ENCODE measurements around the gene RBMX.
"Not testable (repeated sequence)": the region's sequence is repeated elsewhere in the genome, so short reads cannot be mapped to it uniquely, and the experiment has no call there.

RBMX gene

DNA sequence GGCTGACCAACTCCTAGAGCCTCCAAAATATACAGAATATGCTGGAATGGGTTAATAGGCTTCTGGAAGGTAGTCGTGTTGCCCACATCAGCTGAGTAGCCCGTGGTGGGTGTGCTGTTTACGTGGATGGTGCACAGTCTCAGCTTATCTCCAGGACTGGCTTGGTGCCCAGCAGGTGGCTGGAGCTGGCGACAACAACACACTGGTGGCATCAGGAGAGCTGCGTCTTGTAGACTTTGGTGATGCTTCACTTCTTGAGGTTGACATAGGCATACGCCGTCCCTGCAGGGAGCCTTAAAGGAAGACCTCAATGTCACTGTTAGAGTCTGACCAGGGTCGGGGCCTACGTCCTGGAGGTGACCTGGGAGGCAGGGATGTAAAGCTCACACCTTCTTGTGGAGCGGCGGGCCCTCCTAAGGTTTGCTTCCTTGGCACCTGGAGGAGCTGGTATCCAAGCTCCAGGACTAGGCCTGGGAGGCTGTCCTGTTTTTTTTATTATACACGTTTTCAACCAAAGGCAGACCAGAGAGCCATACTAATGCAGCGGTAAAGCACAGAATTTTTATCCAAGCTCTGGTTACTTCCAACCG, 26.5 kb upstream of the RBMX start:
- Histone ChIP-seq H3K9me3 (ENCODE audit: control insufficient read depth, insufficient read depth, low read depth, low read length) (no peaks in the 10 kb centered on the region), H3K27ac (ENCODE audit: extremely low read depth, low read depth, low read length) (no peak overlapping the region), H3K36me3 (ENCODE audit: control insufficient read depth in 2 of 2, insufficient read depth in 1 of 2, low read length in 2 of 2) (no peaks in the 10 kb centered on the region), H3K4me1 (ENCODE audit: control insufficient read depth, insufficient read depth, low read length) (no peaks in the 10 kb centered on the region), H3K4me3 (ENCODE audit: low read depth, low read length) (no peak overlapping the region)
- TF ChIP-seq ZBTB20 (tag by site-specific recombination; IDR thresholded peaks at IDR 0.05) (0 out of 2 replicates have a peak, but pooled peaks have one; percentile 8), ZNF350 (tag by site-specific recombination; IDR thresholded peaks at IDR 0.05) (no peak)
- ChIA-PET POLR2A (interaction anchor here (0.6 to 1.1 kb wide), 2 partner anchors 27 to 41 kb away, joined by 3 to 10 read pairs; partner anchors contain the start of gene RBMX), CTCF (interaction anchor here (0.5 to 0.7 kb wide), 3 partner anchors 17 to 209 kb away, joined by 3 to 4 read pairs (median 3); no protein-coding TSS in a partner anchor)

DNA sequence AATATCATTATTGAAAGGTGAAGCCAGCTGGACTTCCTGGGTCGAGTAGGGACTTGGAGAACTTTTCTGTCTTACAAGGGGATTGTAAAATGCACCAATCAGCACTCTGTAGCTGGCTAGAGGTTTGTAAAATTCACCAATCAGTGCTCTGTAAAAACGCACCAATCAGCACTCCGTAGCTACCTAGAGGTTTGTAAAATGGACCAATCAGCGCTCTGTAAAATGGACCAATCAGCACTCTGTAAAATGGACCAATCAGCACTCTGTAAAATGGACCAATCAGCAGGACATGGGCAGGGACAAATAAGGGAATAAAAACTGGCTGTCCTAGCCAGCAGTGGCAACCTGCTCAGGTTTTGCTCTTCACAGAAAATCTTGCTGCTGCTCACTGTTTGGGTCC, 23.5 kb upstream of the RBMX start:
- not testable (repeated sequence) for H3K4me1 ChIP-seq (ENCODE audit: control insufficient read depth, insufficient read depth, low read length); H3K4me3 ChIP-seq (ENCODE audit: low read depth, low read length); H3K9me3 ChIP-seq (ENCODE audit: control insufficient read depth, insufficient read depth, low read depth, low read length); H3K27ac ChIP-seq (ENCODE audit: extremely low read depth, low read depth, low read length); H3K36me3 ChIP-seq (ENCODE audit: control insufficient read depth in 2 of 2, insufficient read depth in 1 of 2, low read length in 2 of 2)
- CTCF ChIA-PET, result interaction anchor here (1.0 kb wide), 2 partner anchors 15 to 20 kb away, joined by 3 read pairs; no protein-coding TSS in a partner anchor
- POLR2A ChIA-PET, result interaction anchor here (1.0 to 2.0 kb wide), 3 partner anchors 23 to 32 kb away, joined by 4 to 6 read pairs (median 6); partner anchors contain the start of gene RBMX

DNA sequence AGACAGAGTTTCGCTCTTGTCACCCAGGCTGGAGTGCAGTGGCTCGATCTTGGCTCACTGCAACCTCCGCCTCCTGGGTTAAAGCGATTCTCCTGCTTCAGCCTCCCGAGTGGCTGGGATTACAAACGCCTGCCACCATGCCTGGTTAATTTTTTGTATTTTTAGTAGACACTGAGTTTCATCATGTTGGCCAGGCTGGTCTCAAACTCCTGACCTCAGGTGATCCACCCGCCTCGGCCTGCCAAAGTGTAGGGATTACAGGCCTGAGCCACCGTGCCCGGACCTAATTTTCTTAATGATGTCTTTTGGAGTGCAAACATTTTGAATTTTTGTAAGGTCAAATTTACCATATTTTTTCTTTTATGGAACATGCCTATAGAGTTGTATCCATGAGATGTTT, 19.5 kb upstream of the RBMX start:
- H3K4me3 ChIP-seq (ENCODE audit: low read depth, low read length); POLR2A ChIA-PET; H3K36me3 ChIP-seq (ENCODE audit: control insufficient read depth in 2 of 2, insufficient read depth in 1 of 2, low read length in 2 of 2); H3K27ac ChIP-seq (ENCODE audit: extremely low read depth, low read depth, low read length); H3K4me1 ChIP-seq (ENCODE audit: control insufficient read depth, insufficient read depth, low read length); H3K9me3 ChIP-seq (ENCODE audit: control insufficient read depth, insufficient read depth, low read depth, low read length); CTCF ChIA-PET: not testable (repeated sequence)

DNA sequence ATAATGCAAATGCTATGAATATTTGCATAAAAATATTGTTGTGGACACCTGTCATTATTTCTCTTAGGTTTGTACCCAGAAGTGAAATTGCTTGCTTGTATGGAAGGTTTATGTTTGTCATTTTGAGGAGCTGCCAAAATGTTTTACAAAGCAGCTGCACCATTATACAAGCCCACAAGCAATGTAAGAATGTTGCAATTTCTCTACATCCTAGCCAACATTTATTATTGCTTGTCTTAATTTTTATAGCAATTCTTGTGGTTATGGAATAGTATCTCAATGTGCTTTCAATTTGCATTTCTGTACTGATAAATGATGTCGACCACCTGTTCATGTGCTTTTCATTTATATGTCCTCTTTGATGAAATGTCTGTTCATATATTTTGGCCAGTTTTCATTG, 18.7 kb upstream of the RBMX start:
- H3K4me1 ChIP-seq (ENCODE audit: control insufficient read depth, insufficient read depth, low read length), result no peaks in the 10 kb centered on the region
- no peak overlapping the region for H3K27ac ChIP-seq (ENCODE audit: extremely low read depth, low read depth, low read length)
- TF ChIP-seq ZNF221 (tag by site-specific recombination; IDR thresholded peaks at IDR 0.05; ENCODE audit: borderline replicate concordance), result no peak
- TF ChIP-seq ZNF155 (tag by site-specific recombination; IDR thresholded peaks at IDR 0.05), result no peak
- TF ChIP-seq ZNF629 (tag by site-specific recombination; IDR thresholded peaks at IDR 0.05), result no peak
- no peaks in the 10 kb centered on the region for H3K9me3 ChIP-seq (ENCODE audit: control insufficient read depth, insufficient read depth, low read depth, low read length)
- no peaks in the 10 kb centered on the region for H3K36me3 ChIP-seq (ENCODE audit: control insufficient read depth in 2 of 2, insufficient read depth in 1 of 2, low read length in 2 of 2)
- ChIA-PET CTCF (no interaction called here), POLR2A (interaction anchor here (0.8 to 2.4 kb wide), 2 partner anchors 10 to 19 kb away, joined by 3 to 8 read pairs; partner anchors contain the start of gene RBMX)
- no peak overlapping the region for H3K4me3 ChIP-seq (ENCODE audit: low read depth, low read length)

DNA sequence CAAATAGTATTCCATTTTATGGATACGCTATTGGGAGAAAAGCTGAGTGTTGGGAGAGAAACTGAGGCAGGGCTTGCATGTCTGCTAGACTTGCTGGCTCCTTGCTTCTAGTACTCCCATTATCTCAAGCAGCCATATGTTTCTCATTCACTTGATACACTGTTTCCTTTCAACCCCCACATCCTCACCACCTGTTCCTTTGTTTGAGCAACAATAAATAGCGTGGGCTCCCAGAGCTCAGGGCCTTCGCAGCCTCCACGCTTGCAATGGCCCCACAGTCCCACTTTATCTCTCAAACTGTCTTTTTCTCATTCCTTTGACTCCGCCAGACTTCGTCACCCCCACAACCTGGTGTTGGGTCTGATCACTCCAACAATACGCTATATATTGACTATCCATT, 18.2 kb upstream of the RBMX start:
- H3K4me1 ChIP-seq (ENCODE audit: control insufficient read depth, insufficient read depth, low read length); H3K36me3 ChIP-seq (ENCODE audit: control insufficient read depth in 2 of 2, insufficient read depth in 1 of 2, low read length in 2 of 2); H3K27ac ChIP-seq (ENCODE audit: extremely low read depth, low read depth, low read length); CTCF ChIA-PET; H3K4me3 ChIP-seq (ENCODE audit: low read depth, low read length); H3K9me3 ChIP-seq (ENCODE audit: control insufficient read depth, insufficient read depth, low read depth, low read length): not testable (repeated sequence)
- POLR2A ChIA-PET, result interaction anchor here (0.8 to 2.4 kb wide), 2 partner anchors 10 to 19 kb away, joined by 3 to 8 read pairs; partner anchors contain the start of gene RBMX
- 0 out of 2 replicates have a peak, but pooled peaks have one; percentile 13 for TF ChIP-seq ZNF146 (tag by site-specific recombination; IDR thresholded peaks at IDR 0.05)

DNA sequence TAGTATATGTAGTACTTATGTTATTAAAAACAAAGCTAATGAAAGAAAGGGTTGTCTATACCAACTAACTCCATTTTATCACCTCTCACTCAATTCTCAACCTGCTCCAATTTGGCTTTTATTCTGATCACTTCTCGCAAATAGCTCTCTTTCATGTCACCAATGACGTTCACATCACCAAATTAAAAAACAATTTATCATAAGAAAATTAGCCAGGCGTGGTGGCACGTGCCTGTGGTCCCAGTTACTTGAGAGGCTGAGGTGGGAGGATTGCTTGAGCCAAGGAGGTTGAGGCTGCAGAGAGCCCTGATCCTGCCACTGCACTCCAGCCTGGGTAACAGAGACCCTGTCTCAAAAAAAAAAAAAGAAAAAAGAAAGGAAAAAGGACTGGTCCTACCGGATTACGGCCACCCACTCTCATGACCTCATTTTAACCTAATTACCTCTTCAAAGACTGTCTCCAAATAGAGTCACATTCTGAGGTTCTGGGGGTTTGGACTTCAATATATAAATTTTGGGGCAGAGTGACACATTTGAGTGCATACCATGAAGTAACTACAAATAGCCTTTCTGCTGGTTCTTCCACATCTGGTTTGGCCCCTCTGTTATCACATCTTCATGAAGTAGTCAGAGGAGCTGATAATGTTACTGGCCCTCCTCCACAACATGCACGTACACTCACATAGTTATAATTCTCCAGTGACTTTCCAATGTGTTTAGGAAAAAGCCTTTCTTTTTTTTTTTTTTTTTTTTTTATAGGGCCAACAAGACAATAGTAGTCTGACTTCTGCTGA, 15.8 kb upstream of the RBMX start:
- TF ChIP-seq ZNF223 (tag by site-specific recombination; IDR thresholded peaks at IDR 0.05) (no peak), ZNF600 (tag by site-specific recombination; IDR thresholded peaks at IDR 0.05) (0 out of 2 replicates have a peak, but pooled peaks have one; percentile 12)
- CTCF ChIA-PET, result interaction anchor here (0.9 kb wide), 1 partner anchor 297 kb away, joined by 3 read pairs; no protein-coding TSS in a partner anchor
- Histone ChIP-seq H3K4me3 (ENCODE audit: low read depth, low read length) (no peak overlapping the region), H3K4me1 (ENCODE audit: control insufficient read depth, insufficient read depth, low read length) (no peaks in the 10 kb centered on the region), H3K36me3 (ENCODE audit: control insufficient read depth in 2 of 2, insufficient read depth in 1 of 2, low read length in 2 of 2) (no peaks in the 10 kb centered on the region), H3K27ac (ENCODE audit: extremely low read depth, low read depth, low read length) (no peak overlapping the region), H3K9me3 (ENCODE audit: control insufficient read depth, insufficient read depth, low read depth, low read length) (no peaks in the 10 kb centered on the region)
- POLR2A ChIA-PET, result interaction anchor here (0.5 to 0.7 kb wide), 2 partner anchors 16 to 132 kb away, joined by 3 read pairs; partner anchors contain the start of gene RBMX
